ENCODE results near the gene CDH20. TPM values are rescaled to one million over a fixed set of nuclear protein-coding genes. Genes with fewer than 3 reads are reported as not detected.

Gene CDH20
- polyA plus RNA-seq, 3 donors, result not detected

GRCh38 chr18:61470031-61470674 is 136.9 kb downstream of the CDH20 start:
- Mint-ChIP-seq H3K4me3 (no peak overlapping the region), H3K27me3 (ENCODE audit: low read depth in 3 of 3) (peaks cover 0 to 1% (median under 1%) of the 10 kb centered on the region in 3 donors), H3K9me3 (no peaks in the 10 kb centered on the region), H3K4me1 (no peaks in the 10 kb centered on the region), H3K36me3 (no peaks in the 10 kb centered on the region), H3K27ac (no peak overlapping the region)
- Histone ChIP-seq H3K36me3 (replicated peaks in 1 of 2; ENCODE audit: control insufficient read depth in 1 of 2, insufficient read depth in 2 of 2, low read length in 2 of 2) (no peaks in the 10 kb centered on the region), H3K27me3 (ENCODE audit: control insufficient read depth in 2 of 2, insufficient read depth in 2 of 2, low read length in 2 of 2) (no peaks in the 10 kb centered on the region), H3K4me2 (replicated peaks; ENCODE audit: extremely low read depth, low read length, poor library complexity, severe bottlenecking) (no peak overlapping the region), H2AFZ (ENCODE audit: insufficient read depth, low read depth, low read length, poor library complexity, severe bottlenecking) (no peak overlapping the region), H3K27ac (ENCODE audit: low read depth in 1 of 2, low read length in 2 of 2) (no peak overlapping the region), H3K4me3 (replicated peaks in 1 of 3; ENCODE audit: low read depth in 2 of 3, low read length in 3 of 3) (no peak overlapping the region), H4K20me1 (ENCODE audit: insufficient read depth, low read length) (no peaks in the 10 kb centered on the region), H3K9ac (ENCODE audit: insufficient read depth, low read length, poor library complexity, severe bottlenecking) (no peak overlapping the region), H3K79me2 (ENCODE audit: insufficient read depth, low read length) (no peaks in the 10 kb centered on the region), H3K9me3 (replicated peaks in 1 of 2; ENCODE audit: control insufficient read depth in 1 of 2, insufficient read depth in 1 of 2, low read length in 2 of 2) (no peaks in the 10 kb centered on the region), H3K4me1 (ENCODE audit: control insufficient read depth in 1 of 2, insufficient read depth in 2 of 2, low read length in 2 of 2) (no peaks in the 10 kb centered on the region)
- DNase-seq, result no peak
- WGBS (ENCODE audit: insufficient coverage), result 96% methylated on average over 9 of the region's 16 CpGs
- intact Hi-C loops (cut with micrococcal nuclease), result no loop called here
- TF ChIP-seq CTCF (IDR thresholded peaks at IDR 0.05), result no peak

- Mint-ChIP-seq H3K27ac (no peak overlapping the region), H3K4me3 (no peak overlapping the region), H3K9me3 (no peaks in the 10 kb centered on the region), H3K4me1 (no peaks in the 10 kb centered on the region), H3K27me3 (ENCODE audit: low read depth in 3 of 3) (peaks cover 0 to 1% (median 0%) of the 10 kb centered on the region in 3 donors), H3K36me3 (no peaks in the 10 kb centered on the region)
- no peaks in the 10 kb centered on the region for H4K20me1 ChIP-seq (ENCODE audit: insufficient read depth, low read length)
- TF ChIP-seq CTCF (IDR thresholded peaks at IDR 0.05), result no peak
- H3K27ac ChIP-seq (ENCODE audit: low read depth in 1 of 2, low read length in 2 of 2), result no peak overlapping the region
- no peak overlapping the region for H2AFZ ChIP-seq (ENCODE audit: insufficient read depth, low read depth, low read length, poor library complexity, severe bottlenecking)
- H3K4me1 ChIP-seq (ENCODE audit: control insufficient read depth in 1 of 2, insufficient read depth in 2 of 2, low read length in 2 of 2), result no peaks in the 10 kb centered on the region
- H3K9me3 ChIP-seq (replicated peaks in 1 of 2; ENCODE audit: control insufficient read depth in 1 of 2, insufficient read depth in 1 of 2, low read length in 2 of 2), result no peaks in the 10 kb centered on the region
- DNase-seq, result no peak
- no peak overlapping the region for H3K4me3 ChIP-seq (replicated peaks in 1 of 3; ENCODE audit: low read depth in 2 of 3, low read length in 3 of 3)
- H3K27me3 ChIP-seq (ENCODE audit: control insufficient read depth in 2 of 2, insufficient read depth in 2 of 2, low read length in 2 of 2), result no peaks in the 10 kb centered on the region
- no CpG with 5 or more reads among the region's 4 CpGs for WGBS (ENCODE audit: insufficient coverage)
- H3K4me2 ChIP-seq (replicated peaks; ENCODE audit: extremely low read depth, low read length, poor library complexity, severe bottlenecking), result no peak overlapping the region
- H3K79me2 ChIP-seq (ENCODE audit: insufficient read depth, low read length), result no peaks in the 10 kb centered on the region
- H3K9ac ChIP-seq (ENCODE audit: insufficient read depth, low read length, poor library complexity, severe bottlenecking), result no peak overlapping the region
- H3K36me3 ChIP-seq (replicated peaks in 1 of 2; ENCODE audit: control insufficient read depth in 1 of 2, insufficient read depth in 2 of 2, low read length in 2 of 2), result no peaks in the 10 kb centered on the region
- intact Hi-C loops (cut with micrococcal nuclease), result no loop called here
Observed at GRCh38 chr18:61471541-61471940, 138.3 kb downstream of the CDH20 start.
